ENCODE results near the gene LMAN2. TPM values are rescaled to one million over a fixed set of nuclear protein-coding genes. Genes with fewer than 3 reads are reported as not detected.

The LMAN2 gene
- total RNA-seq, 1 donor from 2014 or later: 67.5 TPM

GRCh38 chr5:177333420-177334154 is 17.9 kb downstream of the LMAN2 start:
- intact Hi-C loops (cut with DNase I): no loop called here
- peak; percentile 60 for DNase-seq (ENCODE audit: low spot score)

- DNase-seq (ENCODE audit: low spot score): no peak
- intact Hi-C loops (cut with DNase I): no loop called here
Observed at GRCh38 chr5:177332896-177333260, 18.6 kb downstream of the LMAN2 start.

GRCh38 chr5:177332031-177332895 is 19.2 kb downstream of the LMAN2 start:
- DNase-seq (ENCODE audit: low spot score): no peak
- intact Hi-C loops (cut with DNase I): no loop called here

GRCh38 chr5:177330991-177331842 is 20.3 kb downstream of the LMAN2 start:
- intact Hi-C loops (cut with DNase I): no loop called here
- no peak for DNase-seq (ENCODE audit: low spot score)

- intact Hi-C loops (cut with DNase I): no loop called here
- DNase-seq (ENCODE audit: low spot score): no peak
Observed at GRCh38 chr5:177329883-177330282, 21.6 kb downstream of the LMAN2 start.

- DNase-seq (ENCODE audit: low spot score): no peak
- intact Hi-C loops (cut with DNase I): no loop called here
Observed at GRCh38 chr5:177328545-177329231, 22.8 kb downstream of the LMAN2 start.

GRCh38 chr5:177327539-177328522 is 23.6 kb downstream of the LMAN2 start:
- no peak for DNase-seq (ENCODE audit: low spot score)
- intact Hi-C loops (cut with DNase I): no loop called here

GRCh38 chr5:177325868-177326381 is 25.5 kb downstream of the LMAN2 start:
- peak; percentile 49 for DNase-seq (ENCODE audit: low spot score)
- intact Hi-C loops (cut with DNase I): no loop called here

- DNase-seq (ENCODE audit: low spot score): no peak
- intact Hi-C loops (cut with DNase I): no loop called here
Observed at GRCh38 chr5:177320879-177321278, 30.6 kb downstream of the LMAN2 start.

GRCh38 chr5:177319913-177320588 is 31.4 kb downstream of the LMAN2 start:
- intact Hi-C loops (cut with DNase I): loop anchor here (5.0 to 10.0 kb wide), 3 partner anchors 47 to 135 kb away; no protein-coding TSS in a partner anchor
- DNase-seq (ENCODE audit: low spot score): peak; percentile 86

- intact Hi-C loops (cut with DNase I): loop anchor here (5.0 to 10.0 kb wide), 3 partner anchors 49 to 137 kb away; no protein-coding TSS in a partner anchor
- DNase-seq (ENCODE audit: low spot score): no peak
Observed at GRCh38 chr5:177317959-177318377, 33.5 kb downstream of the LMAN2 start.

- DNase-seq (ENCODE audit: low spot score): no peak
- intact Hi-C loops (cut with DNase I): loop anchor here (5.0 to 10.0 kb wide), 3 partner anchors 51 to 139 kb away; no protein-coding TSS in a partner anchor
Observed at GRCh38 chr5:177316005-177316404, 35.5 kb downstream of the LMAN2 start.

GRCh38 chr5:177315411-177315810 is 36.1 kb downstream of the LMAN2 start:
- no peak for DNase-seq (ENCODE audit: low spot score)
- intact Hi-C loops (cut with DNase I): loop anchor here (5.0 to 10.0 kb wide), 3 partner anchors 52 to 139 kb away; no protein-coding TSS in a partner anchor

GRCh38 chr5:177314376-177315342 is 36.8 kb downstream of the LMAN2 start:
- no peak for DNase-seq (ENCODE audit: low spot score)

GRCh38 chr5:177313561-177314259 is 37.8 kb downstream of the LMAN2 start:
- no peak for DNase-seq (ENCODE audit: low spot score)
- intact Hi-C loops (cut with DNase I): loop anchor here (10.0 kb wide), 1 partner anchor 141 kb away; no protein-coding TSS in a partner anchor

More at GRCh38 chr5:177314376-177315342, 36.8 kb downstream of the LMAN2 start:
- intact Hi-C loops (cut with DNase I): loop anchor here (5.0 to 10.0 kb wide), 3 partner anchors 53 to 140 kb away; no protein-coding TSS in a partner anchor

Measured in cardiac septum (tissue), 1 donor.